SK-N-SH treated with all-trans-retinoic acid at 6 μM for 48 hours (cell line): Measurements from ENCODE around the gene TMEM229B.

Experiments used
- ARNTL ChIP-seq: fragments of 450-650 bp; formaldehyde crosslinking; IDR thresholded peaks from 2 replicates; pipeline ENCODE4 v1.5.0; 2020; ENCODE audit warnings: low read depth, mild to moderate bottlenecking, moderate library complexity, borderline replicate concordance
- CREB5 ChIP-seq: fragments of 250-450 bp; sonication (Bioruptor Pico); IDR thresholded peaks from 2 replicates; pipeline ENCODE4 v1.5.1; 2020; ENCODE audit warnings: low read depth, mild to moderate bottlenecking, moderate library complexity
- CSRNP3 ChIP-seq: fragments of 250-450 bp; sonication (Bioruptor Pico); IDR thresholded peaks from 2 replicates; pipeline ENCODE4 v1.5.1; 2021; ENCODE audit warnings: mild to moderate bottlenecking, moderate library complexity
- ESRRG ChIP-seq: fragments of 250-450 bp; sonication (Bioruptor Pico); IDR thresholded peaks from 2 replicates; pipeline ENCODE4 v1.6.1; 2021; ENCODE audit warnings: mild to moderate bottlenecking
- OSR1 ChIP-seq: fragments of 250-450 bp; sonication (Bioruptor Pico); IDR thresholded peaks from 2 replicates; pipeline ENCODE4 v1.8.0; 2022; ENCODE audit warnings: moderate library complexity, mild to moderate bottlenecking, inconsistent platforms
- PATZ1 ChIP-seq: fragments of 250-450 bp; sonication (Bioruptor Pico); IDR thresholded peaks from 2 replicates; pipeline ENCODE4 v1.8.0; 2020; ENCODE audit warnings: mild to moderate bottlenecking, moderate library complexity, borderline replicate concordance
- POU6F1 ChIP-seq: fragments of 250-450 bp; sonication (Bioruptor Pico); IDR thresholded peaks from 2 replicates; pipeline ENCODE4 v1.8.0; 2021; ENCODE audit warnings: low read depth, mild to moderate bottlenecking, moderate library complexity, borderline replicate concordance
- SNAI2 ChIP-seq: fragments of 250-450 bp; sonication (Bioruptor Pico); IDR thresholded peaks from 2 replicates; pipeline ENCODE4 v1.5.0; 2020; ENCODE audit warnings: mild to moderate bottlenecking, moderate library complexity
- TCF4 ChIP-seq: fragments of 250-450 bp; sonication (Bioruptor Pico); IDR thresholded peaks from 2 replicates; pipeline ENCODE4 v1.8.0; 2021; ENCODE audit warnings: mild to moderate bottlenecking, moderate library complexity, borderline replicate concordance
- TOX ChIP-seq: fragments of 250-450 bp; sonication (Bioruptor Pico); IDR thresholded peaks from 2 replicates; pipeline ENCODE4 v1.8.0; 2021; ENCODE audit warnings: mild to moderate bottlenecking, moderate library complexity, borderline replicate concordance
- ZFP3 ChIP-seq: fragments of 250-450 bp; sonication (Bioruptor Pico); IDR thresholded peaks from 2 replicates; pipeline ENCODE4 v1.5.0; 2020; ENCODE audit warnings: mild to moderate bottlenecking, moderate library complexity
- ZFP30 ChIP-seq: fragments of 450-650 bp; formaldehyde crosslinking; IDR thresholded peaks from 2 replicates; pipeline ENCODE4 v1.5.0; 2022; ENCODE audit warnings: mild to moderate bottlenecking, moderate library complexity

- TF ChIP-seq CREB5 (no peak), OSR1 (CRISPR knock-in tag) (no peak), TCF4 (no peak), ARNTL (CRISPR knock-in tag) (no peak), SNAI2 (CRISPR knock-in tag) (no peak), ZFP3 (CRISPR knock-in tag) (no peak), ZFP30 (CRISPR knock-in tag) (no peak), TOX (CRISPR knock-in tag) (no peak), CSRNP3 (CRISPR knock-in tag) (no peak), POU6F1 (CRISPR knock-in tag) (no peak), ESRRG (no peak), PATZ1 (CRISPR knock-in tag) (no peak)
Measured at GRCh38 chr14:67526676-67527459, 38.3 kb upstream of the TMEM229B start.
